Muscle of arm (tissue), 14 donors: ENCODE measurements around the gene COX6B2. TPM values are rescaled to one million over a fixed set of nuclear protein-coding genes. Genes with fewer than 3 reads are reported as not detected.
"Not testable (repeated sequence)": the region's sequence is repeated elsewhere in the genome, so short reads cannot be mapped to it uniquely, and the experiment has no call there.

Experiments used
- DNase-seq: peaks from one replicate; pipeline ENCODE4 v3.0.0-alpha.2; 2013
- long read RNA-seq, 11 donors: transcript quantifications; one replicate each; lab custom pipeline, GENCODE V29; 2026
- polyA plus RNA-seq, 12 donors: library from polyadenylated mRNA; unstranded; fragments of 120-200 nt; gene quantifications; one replicate each; pipeline ENCODE4 v1.2.1, GENCODE V29; 2013; ENCODE audit not compliant: insufficient read length in 12 of 12

The COX6B2 gene, protein sequence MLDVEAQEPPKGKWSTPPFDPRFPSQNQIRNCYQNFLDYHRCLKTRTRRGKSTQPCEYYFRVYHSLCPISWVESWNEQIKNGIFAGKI
- 10 to 100 TPM in 1 of 12 donors, 1 to 10 TPM in 1, under 1 TPM in 4, not detected in 6; 0.07 to 18.3 (median 0.50) TPM for polyA plus RNA-seq
- long read RNA-seq, donor 1 = 0 reads
- long read RNA-seq, donor 2 = 0 reads
- long read RNA-seq, donor 3 = 0 reads
- long read RNA-seq, donor 4 = 0 reads
- long read RNA-seq, donor 5 = 0 reads
- long read RNA-seq, donor 6 = 0 reads
- long read RNA-seq, donor 7 = 0 reads
- long read RNA-seq, donor 8 = 0 reads
- long read RNA-seq, donor 9, partial matches to known transcripts = 0 of 1 reads
- long read RNA-seq, donor 9, other reads (novel, unspliced or antisense) = 0 of 1 reads
- long read RNA-seq, donor 10 = 0 reads
- long read RNA-seq, donor 11 = 0 reads

DNA sequence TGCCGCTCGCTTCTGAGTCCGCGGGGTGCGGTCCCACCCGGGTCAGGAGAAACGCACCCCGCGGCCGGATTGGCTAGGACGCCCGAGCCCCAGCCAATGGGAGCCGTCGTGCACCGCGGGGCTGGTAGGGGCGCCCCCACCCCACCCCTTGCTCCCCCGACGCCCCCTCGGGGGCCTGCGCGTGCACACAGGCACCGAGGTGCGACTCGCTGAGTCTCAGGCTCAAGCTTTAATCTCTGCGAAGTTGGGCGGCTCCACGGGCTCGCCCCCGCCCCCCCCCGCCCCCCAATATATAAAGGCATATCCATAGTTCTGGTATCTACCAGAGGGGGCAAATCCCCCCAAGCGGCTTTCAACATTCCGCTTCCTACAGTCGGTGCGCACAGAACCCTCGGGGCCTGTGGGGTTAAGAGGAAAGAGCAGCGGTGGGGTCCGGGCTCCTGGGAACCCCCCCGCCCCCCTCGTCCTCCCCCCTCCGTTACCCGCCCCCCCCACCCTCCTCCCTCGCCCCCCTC is at the start of gene COX6B2:
Gene COX6B2 (minus strand): TSS at position 22 of the 515 bp plus-strand sequence. CDS start 198 bp downstream, outside the sequence.
- DNase-seq = no peak

DNA sequence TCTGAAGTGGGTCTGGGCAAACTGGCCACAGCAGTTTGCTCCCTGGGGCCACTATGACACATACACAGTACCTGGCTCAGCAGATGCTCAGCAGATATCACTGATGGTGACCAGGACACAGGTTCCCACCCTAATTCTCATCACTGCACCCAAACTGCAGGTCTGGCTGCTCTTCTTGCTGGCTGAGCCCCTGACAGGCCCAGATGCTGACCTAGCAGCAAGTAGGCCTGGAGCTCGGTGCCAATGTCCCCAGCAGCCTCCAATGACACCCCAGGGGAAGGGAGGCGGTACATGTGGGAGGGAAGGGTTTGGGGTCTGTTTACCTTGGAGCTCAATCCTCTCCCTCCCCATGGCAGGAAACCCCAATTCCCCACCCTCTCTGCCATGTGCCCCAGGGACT is 48.0 kb upstream of the COX6B2 start:
- no peak for DNase-seq

GRCh38 chr19:55401390-55401789 is 46.9 kb upstream of the COX6B2 start:
- not testable (repeated sequence) for DNase-seq

GRCh38 chr19:55400281-55401087 is 46.0 kb upstream of the COX6B2 start:
- no peak for DNase-seq

DNA sequence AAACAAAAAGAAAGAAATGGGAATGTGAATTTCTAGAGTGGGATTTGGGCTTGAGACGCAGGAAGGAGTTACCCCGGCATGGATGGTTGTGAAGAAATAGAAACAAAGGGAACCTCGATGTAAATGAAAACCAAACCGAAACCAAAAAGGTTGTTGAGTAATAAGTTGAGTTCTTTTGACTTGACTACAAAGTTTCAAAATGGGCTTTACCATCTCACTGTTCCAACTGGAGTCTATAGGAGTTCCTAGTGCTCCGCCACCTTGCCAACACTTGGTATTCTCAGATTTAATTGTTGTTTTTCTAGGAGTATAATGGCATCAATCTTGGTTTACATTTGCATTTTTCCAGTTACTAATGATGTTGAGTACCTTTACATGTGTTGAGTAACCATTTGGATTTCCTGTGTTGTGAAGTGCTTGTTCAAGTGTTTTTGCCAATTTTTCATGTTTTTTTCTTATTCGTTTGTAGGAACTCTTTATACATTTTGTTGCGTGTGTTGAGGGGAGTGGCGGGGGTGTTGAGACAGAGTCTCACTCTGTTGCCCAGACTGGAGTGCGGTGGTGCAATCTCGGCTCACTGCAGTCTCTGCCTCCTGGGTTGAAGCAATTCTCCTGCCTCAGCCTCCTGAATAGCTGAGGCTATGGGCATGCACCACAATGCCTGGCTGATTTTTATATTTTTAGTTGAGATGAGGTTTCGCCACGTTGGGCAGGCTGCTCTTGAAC is 43.8 kb upstream of the COX6B2 start:
- no peak for DNase-seq

DNA sequence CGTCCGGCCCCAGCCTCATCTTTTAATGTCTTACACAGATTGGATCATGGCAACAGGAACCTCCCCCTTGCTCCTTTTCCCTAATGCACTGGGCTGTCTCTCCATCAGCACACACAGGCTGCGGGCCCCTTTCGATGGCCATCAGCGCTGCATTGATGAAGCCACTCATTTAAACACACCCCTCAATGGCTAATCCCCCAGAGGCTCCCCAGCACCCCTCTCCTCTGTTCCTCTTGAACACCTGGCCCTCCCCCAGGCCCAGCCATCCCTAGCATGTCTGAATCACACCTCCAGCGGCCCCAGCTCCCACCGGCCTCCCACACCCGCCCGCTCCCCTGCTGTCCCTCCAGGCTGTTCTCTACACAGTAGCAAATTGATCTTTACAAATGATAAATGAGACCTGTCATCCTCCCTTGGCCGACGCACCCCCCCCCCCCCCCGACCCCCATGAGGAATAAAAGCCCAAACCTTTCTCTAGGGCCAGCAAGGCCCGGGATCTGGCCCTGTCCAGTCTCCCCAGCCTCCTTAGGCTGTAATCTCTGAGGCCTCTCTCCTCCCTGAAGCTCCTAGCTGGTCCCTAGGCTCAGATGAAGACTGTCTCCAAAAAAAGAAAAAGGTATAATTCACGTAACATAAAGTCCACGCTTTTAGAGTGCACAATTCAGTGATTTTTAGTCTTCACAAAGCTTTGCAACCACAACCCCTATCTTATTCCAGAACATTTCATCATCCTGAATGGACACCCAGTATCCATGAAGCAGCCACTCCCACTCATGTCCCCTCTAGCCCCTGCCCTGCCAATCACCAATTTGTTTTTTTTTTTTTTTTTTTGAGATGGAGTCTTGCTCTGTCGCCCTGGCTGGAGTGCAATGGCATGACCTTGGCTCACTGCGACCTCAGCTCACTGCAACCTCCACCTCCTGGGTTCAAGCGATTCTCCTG is 38.6 kb upstream of the COX6B2 start:
- DNase-seq = no peak

DNA sequence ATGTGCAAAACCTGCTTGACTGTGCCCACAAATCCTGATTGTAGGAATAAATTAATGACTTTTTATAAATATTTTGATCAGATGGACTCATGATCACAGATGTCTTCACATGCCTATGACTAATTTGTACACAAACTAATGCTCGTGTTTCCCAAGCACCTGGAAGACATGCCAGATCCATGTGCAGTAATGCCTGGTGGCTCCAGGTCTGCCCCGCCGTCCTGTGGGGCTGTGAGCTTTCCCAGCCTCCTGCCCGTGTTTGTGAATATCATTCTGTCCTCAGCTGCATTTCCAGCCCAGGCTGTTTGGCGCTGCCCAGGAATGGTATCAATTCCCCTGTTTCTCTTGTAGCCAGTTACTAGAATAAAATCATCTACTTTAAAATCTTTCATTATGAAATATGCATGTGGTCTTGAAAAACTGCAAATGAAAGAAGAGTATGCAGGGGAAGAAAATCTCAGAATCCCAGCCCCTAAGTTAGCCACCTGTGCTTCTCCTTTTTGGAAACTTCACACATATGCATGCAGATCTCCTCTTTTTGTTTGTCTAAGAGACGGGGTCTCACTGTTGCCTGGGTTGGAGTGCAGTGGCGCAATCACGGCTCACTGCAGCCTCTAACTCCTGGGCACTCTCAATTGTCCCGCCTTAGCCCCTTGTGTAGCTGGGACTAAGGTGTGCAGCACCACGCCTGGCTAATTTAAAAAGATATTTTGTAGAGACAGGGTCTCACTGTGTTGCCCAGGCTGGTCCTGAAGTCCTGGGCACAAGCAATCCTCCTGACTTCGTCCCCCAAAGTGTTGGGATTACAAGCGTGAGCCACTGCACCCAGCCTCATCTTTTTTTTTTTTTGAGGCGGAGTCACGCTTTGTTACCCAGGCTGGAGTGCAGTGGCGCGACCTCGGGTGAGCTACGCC is 37.4 kb upstream of the COX6B2 start:
- DNase-seq = no peak

DNA sequence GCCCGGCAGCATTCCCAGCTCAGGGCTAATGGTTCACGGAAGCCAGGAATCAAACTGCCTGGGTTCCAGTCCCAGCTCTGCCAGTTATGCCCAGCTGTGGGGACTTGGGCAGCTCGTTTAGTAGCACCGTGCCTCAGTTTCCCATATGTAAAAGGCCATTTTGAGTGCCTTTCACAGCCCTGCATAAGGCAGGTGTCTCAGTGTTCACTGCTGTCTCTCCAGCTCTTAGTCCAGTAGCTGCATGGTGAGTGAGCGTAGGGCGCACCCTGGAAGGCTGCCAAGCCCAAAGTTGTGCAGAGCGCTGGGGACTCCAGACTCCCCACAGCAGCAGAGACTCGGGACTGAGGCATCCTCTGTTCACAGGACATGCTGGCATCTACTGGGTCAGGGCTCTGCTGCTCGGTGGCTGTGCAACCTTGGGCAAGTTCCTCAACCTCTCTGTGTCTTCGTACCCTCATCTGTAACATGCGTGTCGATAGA is 36.7 kb upstream of the COX6B2 start:
- no peak for DNase-seq

GRCh38 chr19:55390461-55390880 is 36.0 kb upstream of the COX6B2 start:
- DNase-seq = no peak

GRCh38 chr19:55389386-55390317 is 35.1 kb upstream of the COX6B2 start:
- DNase-seq = no peak

- DNase-seq = no peak
Measured at GRCh38 chr19:55387736-55388497, 33.4 kb upstream of the COX6B2 start.

GRCh38 chr19:55386493-55386971 is 32.0 kb upstream of the COX6B2 start:
- no peak for DNase-seq

GRCh38 chr19:55385724-55386492 is 31.4 kb upstream of the COX6B2 start, which contains the start of gene RPL28:
RPL28 (plus strand) TSS chr19:55385932; CDS start chr19:55386358, 426 bp downstream.
- DNase-seq = peak; percentile 99

GRCh38 chr19:55384920-55385723 is 30.6 kb upstream of the COX6B2 start:
- peak; percentile 98 for DNase-seq

GRCh38 chr19:55384131-55384919 is 29.8 kb upstream of the COX6B2 start, which contains the start of gene TMEM238:
TMEM238 (minus strand) TSS chr19:55384292; CDS start chr19:55384259, 33 bp downstream.
- DNase-seq = no peak
